ENCODE results near the gene TCF7L1.
"Not testable (repeated sequence)": the region's sequence is repeated elsewhere in the genome, so short reads cannot be mapped to it uniquely, and the experiment has no call there.

Gene TCF7L1

DNA sequence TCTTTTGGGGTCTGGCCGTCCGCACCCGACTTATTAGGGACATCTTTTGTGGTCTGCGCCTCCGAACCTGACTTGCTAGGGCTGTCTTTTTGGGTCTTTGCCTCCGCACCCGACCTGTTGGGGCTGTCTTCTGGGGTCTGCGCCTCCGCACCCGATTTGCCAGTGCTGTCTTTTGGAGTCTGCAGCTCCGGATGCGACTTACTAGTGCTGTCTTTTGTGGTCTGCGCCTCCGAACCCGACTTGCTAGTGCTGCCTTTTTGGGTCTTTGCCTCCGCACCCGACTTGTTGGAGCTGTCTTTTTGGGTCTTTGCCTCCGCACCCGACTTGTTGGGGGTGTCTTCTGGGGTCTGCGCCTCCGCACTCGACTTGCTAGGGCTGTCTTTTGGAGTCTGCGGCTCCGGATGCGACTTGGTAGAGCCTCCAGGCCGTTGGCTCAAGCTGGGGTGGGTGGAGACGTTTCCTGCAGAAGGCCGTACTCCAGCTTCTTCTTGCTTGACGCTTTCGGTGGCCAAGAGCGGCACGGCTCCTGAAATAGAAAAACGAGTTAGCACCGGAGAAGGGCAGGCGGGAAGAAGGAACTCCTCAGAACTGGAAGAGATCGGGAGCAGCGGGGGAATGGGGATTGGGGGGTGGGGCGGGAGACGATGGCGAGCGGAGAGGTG is 194.1 kb downstream of the TCF7L1 start:
- no peak for DNase-seq (ENCODE audit: extremely low read depth, low read depth)
- TF ChIP-seq CTCF (IDR thresholded peaks at IDR 0.05; ENCODE audit: low read depth, low read length), result no peak

GRCh38 chr2:85327822-85328617 is 194.8 kb downstream of the TCF7L1 start, which contains the start of gene TGOLN2:
TSS of gene TGOLN2 (minus strand) at chr2:85327989. CDS start at chr2:85327962, 27 bp downstream.
- DNase-seq (ENCODE audit: extremely low read depth, low read depth), result peak; percentile 76
- peak; percentile 8; the same call in 1 of the 2 replicates for TF ChIP-seq CTCF (IDR thresholded peaks at IDR 0.05; ENCODE audit: low read depth, low read length)

DNA sequence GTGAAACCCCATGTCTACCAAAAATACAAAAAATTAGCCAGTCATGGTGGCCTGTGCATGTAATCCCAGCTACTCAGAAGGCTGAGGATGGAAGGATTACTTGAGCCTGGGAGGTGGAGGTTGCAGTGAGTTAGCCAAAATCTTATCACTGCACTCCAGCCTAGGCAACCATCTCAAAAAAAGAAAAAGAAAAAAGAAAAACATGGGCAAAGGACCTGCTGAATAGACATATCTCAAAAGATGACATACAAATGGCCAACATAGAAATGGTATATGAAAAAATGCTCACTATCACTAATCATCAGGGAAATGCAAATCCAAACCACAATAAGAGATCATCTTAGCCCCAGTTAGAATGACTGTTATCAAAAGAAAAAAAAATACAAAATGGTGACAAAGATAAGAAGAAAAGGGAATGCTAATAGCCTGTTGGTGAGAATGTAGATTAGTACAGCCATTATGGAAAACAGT is 196.0 kb downstream of the TCF7L1 start:
- TF ChIP-seq CTCF (IDR thresholded peaks at IDR 0.05; ENCODE audit: low read depth, low read length), result no peak
- no peak for DNase-seq (ENCODE audit: extremely low read depth, low read depth)

DNA sequence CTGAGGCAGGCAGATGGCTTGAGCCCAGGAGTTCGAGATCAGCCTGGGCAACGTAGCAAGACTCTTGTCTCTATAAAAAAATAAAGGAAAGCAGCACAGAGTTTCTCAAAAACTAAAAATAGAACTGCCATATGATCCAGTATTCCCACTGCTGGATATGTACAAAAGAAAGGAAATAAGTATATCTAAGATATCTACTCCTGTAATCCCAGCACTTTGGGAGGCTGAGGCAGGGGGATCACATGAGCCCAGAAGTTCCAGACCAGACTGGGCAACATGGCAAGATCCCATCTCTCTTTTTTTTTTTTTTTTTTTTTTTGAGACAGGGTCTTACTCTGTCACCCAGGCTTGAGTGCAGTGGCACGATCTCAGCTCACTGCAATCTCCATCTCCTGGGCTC is 196.5 kb downstream of the TCF7L1 start:
- DNase-seq (ENCODE audit: extremely low read depth, low read depth), result not testable (repeated sequence)

- DNase-seq (ENCODE audit: extremely low read depth, low read depth), result no peak
- no peak for TF ChIP-seq CTCF (IDR thresholded peaks at IDR 0.05; ENCODE audit: low read depth, low read length)
Measured at GRCh38 chr2:85330839-85331636, 197.8 kb downstream of the TCF7L1 start.

- not testable (repeated sequence) for DNase-seq (ENCODE audit: extremely low read depth, low read depth)
Measured at GRCh38 chr2:85333877-85334276, 200.7 kb downstream of the TCF7L1 start.

GRCh38 chr2:85334928-85335327 is 201.7 kb downstream of the TCF7L1 start:
- DNase-seq (ENCODE audit: extremely low read depth, low read depth), result no peak
- no peak for TF ChIP-seq CTCF (IDR thresholded peaks at IDR 0.05; ENCODE audit: low read depth, low read length)
